HG03064 (cell line): ENCODE data around the gene AP1M1.

Source experiments
- ATAC-seq: cut with Tn5 transposase; IDR thresholded peaks from one replicate; pipeline ENCODE4 v1.9.1; 2021; ENCODE audit warnings: low read depth; ENCODE audit not compliant: unreplicated experiment

The AP1M1 gene

GRCh38 chr19:16185123-16185767 is 12.5 kb upstream of the AP1M1 start, which contains the start of gene FAM32A:
Gene FAM32A, plus strand, starts transcription at chr19:16185410. Its CDS starts 33 bp downstream, at chr19:16185443.
- ATAC-seq: peak; percentile 81

DNA sequence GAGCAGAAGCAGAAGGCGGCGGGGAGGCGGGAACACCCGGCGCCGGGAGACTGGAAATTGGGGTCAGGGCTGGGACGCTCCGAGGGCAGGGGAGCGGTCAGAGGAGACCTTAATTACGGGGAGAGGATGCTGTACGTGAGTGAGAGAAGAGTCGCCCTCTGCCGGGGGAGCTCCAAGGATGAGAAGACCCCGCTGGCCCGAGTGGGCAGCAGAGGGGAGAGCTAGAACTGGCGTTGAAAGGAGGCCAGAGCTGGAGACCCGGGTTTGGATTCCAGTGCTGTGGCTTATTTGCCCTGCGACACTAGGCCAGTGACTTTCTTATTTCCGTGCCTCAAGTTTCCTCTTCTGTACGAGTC is 12.0 kb upstream of the AP1M1 start:
- ATAC-seq: no peak

- ATAC-seq: no peak
Observed at GRCh38 chr19:16188521-16188920, 9.2 kb upstream of the AP1M1 start.

DNA sequence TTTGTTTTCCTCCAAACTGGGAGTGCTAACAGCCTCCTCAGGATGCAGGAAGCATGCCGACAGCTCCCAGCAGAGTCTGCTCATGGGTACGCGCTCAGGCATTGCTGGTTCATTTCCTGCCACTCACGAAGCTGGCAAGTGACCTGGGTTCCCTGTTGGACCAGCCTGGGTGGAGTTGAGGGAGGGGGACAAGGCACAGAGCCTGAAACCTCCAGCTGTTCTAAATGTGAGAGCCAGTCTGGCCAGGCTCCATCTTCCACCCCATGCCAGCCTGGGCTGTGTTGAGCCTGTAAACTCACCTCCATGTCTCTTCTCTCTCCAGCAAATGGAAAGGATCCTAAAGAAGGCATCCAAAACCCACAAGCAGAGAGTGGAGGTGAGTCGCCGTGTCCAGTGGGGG is 7.5 kb upstream of the AP1M1 start:
- ATAC-seq: no peak

DNA sequence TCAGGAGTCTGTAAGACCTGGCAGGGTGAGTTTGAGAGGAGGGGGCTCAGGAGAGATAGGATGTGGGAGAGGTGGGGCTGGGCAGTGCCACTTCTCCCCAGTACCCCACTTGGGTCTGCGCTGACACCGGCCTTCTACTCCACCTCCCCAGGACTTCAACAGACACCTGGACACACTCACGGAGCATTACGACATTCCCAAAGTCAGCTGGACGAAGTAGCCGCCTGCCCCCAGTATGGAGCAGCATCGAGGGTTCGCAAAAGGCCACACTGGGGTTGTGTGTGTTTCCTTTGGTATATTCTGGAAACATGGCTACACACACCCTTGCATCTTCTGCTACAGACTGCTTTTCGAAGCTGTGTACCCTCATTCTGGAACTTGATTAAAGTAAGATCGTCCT is 7.0 kb upstream of the AP1M1 start:
- ATAC-seq: no peak

- ATAC-seq: no peak
Observed at GRCh38 chr19:16191216-16191908, 6.3 kb upstream of the AP1M1 start.

DNA sequence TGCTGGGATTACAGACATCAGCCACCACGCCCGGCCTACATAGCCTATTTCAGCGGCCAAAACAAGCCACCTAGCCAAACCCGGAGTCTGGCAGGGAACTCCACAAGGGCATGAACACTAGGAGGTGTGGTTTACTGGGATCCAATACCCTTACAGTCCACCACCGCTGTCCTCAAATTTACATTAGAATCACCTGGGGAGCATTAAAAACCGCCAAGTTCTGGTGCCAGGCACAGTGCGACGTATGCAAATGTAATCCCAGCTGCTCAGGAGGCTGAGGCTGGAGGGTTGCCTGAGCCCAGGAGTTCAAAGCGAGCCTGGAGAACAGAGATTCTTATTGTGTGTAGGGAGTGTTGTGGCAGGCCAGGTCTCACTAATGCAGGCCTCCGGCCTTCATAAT is 4.2 kb upstream of the AP1M1 start:
- ATAC-seq: no peak

GRCh38 chr19:16197188-16197621 is 506 bp upstream of the AP1M1 start:
- ATAC-seq: no peak

DNA sequence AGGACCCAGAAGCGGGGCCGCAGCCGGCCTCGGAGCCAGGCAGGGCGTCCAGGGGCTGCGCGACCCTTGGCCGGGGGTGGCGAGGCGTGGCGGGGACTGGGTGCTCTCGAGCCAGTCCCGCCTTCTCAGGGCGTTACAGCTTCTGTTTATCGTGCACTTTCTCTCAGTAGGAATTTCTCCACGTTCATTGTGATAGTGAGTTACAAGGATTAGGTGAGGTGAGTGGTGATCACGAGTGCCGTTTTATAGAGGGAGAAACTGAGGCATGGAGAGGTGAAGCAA is 600 bp downstream of the AP1M1 start:
- peak; percentile 2 for ATAC-seq

DNA sequence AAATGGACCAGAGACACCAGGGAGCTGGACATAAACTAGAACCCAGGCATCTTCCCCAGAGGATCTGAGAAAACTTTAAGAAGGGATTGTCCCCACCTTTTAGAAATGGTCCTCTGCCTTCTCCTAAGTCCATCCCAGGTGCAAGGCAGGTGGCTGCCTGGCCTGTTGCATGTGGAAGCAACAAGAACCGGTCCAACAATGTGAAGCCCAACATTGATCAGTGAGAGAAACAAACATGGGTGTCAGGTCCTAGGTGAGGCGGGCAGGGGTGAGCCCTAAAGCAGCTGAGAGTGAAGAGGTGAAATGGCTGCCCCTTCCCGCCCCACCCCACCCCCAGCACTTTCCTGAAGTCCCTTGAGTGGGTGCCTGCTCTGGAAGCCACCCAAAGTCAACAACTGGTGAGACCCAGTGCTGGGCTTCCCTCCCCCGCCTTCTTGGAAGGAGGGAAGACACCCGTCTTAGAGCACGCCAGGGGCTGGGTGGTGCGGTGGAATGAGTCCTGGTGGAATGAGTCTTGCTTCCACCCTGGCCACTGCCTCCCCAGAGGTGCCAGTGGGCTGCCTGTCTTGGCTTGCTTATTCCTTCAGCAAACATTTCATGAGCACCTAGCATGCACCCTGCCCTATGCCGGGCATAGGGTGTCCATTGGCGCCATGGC is 1.7 kb downstream of the AP1M1 start:
- no peak for ATAC-seq

DNA sequence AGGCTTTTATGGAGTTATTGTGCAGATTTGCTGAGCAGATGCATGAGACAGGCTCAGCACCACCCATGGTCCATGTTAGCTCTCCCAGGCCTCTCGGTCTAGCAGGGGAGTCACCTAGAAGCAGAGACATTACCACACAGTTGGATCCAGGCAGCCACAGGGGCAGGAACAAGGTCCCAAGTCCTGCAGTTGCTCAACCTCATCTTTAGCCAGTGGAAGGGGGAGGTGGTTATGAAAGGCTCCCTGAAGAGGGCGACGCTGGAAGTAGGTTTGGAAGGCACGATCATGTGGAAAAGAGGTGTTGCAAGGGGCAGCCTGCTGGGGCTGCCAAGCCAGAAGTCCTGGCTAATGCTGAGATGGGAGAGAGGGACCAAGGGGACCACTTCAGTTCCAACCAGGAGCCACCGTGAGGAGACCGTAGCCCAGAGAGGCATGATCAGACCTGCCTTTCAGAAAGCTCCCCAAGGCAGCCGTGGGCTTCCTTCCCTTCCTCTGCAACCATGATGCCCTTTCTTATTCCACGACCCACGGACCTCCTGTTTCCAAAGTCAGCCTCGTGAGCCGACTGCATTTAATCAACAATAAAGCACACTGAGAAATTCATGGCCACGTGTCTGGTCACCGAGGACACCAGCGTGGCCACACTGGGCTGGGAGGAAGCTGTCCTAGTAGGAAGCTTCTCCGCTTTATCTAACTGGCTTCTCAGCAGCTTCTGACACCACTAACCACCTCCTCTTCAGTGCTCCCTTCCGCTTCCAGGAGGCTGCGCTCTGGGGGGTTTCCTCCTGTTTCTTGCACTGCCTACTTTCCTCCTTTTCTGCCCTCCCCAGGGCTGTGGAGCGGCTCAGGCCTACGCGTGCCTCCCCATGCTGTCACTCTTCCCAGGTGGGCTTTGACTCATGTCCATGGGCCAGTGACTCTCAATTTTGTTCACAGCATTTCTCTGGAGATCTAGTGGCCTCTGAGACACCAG is 2.6 kb downstream of the AP1M1 start:
- no peak for ATAC-seq

DNA sequence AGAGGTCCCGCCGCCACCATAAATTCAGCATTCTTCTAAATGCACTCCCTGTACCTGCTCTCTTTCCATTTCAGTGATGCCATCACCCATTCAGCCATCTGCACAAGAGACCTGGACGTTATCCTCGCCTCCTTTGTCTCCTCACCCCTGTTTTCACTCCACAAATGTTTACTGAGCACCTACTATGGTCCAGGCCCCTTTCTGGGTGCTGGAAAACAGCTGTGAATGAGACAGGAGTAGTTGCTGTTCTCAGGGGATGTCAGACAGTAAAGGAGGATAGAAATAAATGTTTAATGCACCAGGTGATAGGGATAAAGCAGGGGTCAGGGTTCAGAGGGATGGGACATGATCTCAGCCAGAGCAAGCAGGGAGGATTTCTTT is 3.3 kb downstream of the AP1M1 start:
- no peak for ATAC-seq

DNA sequence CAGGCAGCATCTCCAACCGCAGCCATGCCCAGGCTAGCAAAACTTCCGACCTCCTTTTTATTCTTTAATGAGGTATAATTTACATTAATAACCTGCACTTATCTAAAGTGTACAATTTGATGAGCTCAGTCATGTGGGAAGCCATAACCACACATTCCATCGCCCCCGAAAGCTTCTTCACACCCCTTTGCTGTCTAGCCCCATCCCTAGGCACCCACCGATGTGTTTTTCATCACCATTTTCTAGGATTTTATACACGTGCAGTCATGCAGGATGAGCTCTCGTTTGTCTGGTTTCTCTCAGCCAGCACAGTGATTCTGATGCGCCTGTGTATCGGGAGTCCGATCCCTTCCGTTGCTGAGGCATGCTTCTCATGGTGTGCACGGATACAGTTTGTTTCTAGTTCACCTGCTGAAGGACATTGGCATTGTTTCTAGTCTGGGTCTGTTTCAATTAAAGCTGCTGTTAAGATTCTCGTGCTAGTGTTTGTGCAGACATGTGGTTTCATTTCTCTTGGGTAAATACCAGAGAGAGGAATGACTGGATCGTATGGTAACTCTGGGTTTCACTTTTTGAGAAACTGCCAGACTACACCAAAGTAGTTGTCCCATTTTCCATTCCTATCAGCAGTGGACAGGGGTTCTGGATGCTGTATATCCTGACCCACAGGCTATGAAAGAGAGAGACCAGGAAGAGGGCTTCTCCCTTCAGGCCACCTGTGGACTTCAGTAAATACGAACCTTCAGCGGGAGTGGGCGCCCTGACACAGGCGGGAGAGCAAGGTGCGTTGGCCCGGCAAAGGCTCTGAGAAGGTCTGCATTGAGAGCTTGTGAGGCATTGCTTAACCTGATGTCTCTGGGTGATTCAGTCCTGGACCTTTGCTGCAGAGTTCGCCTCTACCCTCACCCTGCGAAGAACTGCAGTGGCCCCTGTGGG is 4.9 kb downstream of the AP1M1 start:
- ATAC-seq: no peak

- no peak for ATAC-seq
Observed at GRCh38 chr19:16203256-16204004, 5.7 kb downstream of the AP1M1 start.

GRCh38 chr19:16204005-16204294 is 6.2 kb downstream of the AP1M1 start:
- no peak for ATAC-seq

DNA sequence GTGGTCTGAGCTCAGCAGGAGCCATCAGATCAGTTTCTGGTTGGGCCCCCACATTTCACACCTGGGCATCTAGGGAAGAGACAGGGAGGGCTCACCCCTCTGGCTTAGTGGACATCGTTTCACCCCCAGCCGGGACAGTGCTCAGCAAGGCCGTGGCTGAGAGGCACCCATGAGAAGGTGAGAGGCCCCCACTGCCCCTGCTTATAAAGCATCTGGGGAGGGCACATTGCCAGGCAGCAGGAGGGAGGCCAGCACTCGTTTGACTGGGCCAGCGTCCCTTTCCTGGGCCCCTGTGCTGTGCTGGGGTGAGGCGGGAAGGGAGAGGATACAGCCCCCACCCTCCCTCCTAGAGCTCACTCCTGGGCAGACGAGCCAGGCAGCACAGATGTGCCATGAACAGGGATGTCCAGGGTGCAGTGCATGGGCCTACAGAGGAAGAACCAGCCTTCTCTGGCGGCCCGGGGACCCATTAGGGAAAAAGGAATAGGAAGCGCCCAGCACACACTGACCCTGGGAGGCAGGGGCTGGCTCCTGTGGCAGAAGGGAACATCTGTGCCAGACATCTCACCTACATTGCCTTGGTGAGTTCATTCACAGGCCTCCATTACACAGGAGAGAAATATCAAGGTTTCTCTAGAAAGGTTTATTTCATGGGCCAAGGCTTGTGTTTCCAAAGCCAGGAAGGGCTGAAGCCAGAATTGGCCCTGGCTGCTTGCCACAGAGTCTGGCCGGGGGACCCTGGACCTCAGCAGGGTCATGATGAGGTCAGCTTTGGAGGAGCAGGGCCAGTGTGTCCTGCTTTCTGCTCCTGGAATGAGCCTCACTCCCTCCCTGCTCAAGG is 7.7 kb downstream of the AP1M1 start:
- ATAC-seq: no peak

DNA sequence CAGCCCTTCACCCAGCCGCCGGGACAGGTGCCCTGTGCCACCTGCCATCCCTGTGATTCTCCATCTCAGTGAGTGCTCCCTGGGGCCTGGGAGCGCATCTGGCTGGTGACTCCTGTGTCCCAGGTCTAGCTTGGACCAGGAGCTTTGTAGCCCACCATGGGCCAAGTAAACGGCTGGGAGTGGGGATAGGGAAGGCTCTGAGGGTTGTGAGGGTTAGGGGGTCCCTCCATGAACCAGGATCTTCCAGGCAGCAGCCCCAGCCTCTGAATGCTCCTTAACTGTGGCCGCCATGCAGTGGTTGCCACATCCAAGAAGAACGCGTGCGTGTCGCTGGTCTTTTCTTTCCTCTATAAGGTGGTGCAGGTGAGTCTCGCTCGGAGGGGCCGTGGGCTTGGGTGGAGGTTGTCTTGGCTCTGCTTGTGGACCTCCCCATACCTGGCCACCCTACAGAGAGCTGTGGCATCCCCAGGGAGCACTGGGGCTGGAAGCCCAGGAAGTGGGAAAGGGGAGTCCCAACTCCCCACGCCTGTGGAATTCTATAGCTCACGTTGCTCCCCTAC is 8.4 kb downstream of the AP1M1 start:
- ATAC-seq: no peak

DNA sequence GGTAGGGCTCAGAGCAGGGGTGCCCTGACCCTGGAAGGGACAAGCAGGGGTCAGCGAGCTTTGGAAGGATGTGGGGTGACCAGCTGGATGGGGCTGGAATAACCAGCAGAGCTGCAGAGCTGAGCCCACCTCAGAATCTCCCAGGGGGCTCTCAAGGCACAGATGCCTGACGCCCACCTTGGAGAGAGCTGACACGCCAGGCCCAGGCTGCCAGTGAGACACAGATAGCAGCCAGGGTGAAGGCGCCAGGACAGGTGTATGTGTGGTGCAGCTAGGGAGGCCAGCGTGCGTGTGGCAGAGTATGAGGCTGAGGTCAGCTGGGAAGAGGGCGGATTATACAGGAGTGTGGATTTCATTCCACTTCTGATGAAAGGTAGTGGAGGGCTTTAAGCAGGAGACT is 8.9 kb downstream of the AP1M1 start:
- no peak for ATAC-seq
